Stomach smooth muscle (tissue), 2 donors: Measurements from ENCODE around the gene BAIAP2L1.
"Not testable (repeated sequence)": the region's sequence is repeated elsewhere in the genome, so short reads cannot be mapped to it uniquely, and the experiment has no call there.

Experiments used
- H3K27ac ChIP-seq: one replicate; pipeline ENCODE4 v1.7.0; 2013; ENCODE audit warnings: mild to moderate bottlenecking, low read length, inconsistent platforms
- H3K27me3 ChIP-seq, 2 donors: one replicate each; pipeline ENCODE4 v1.7.0; 2013; ENCODE audit warnings: low read length in 2 of 2; ENCODE audit not compliant: insufficient read depth in 2 of 2, control insufficient read depth in 1 of 2
- H3K36me3 ChIP-seq, 2 donors: one replicate each; pipeline ENCODE4 v1.7.0; 2013; ENCODE audit warnings: low read length in 2 of 2; ENCODE audit not compliant: control insufficient read depth in 2 of 2, insufficient read depth in 2 of 2
- H3K4me1 ChIP-seq: one replicate; pipeline ENCODE4 v1.7.0; 2013; ENCODE audit warnings: low read length; ENCODE audit not compliant: control insufficient read depth, insufficient read depth
- H3K4me3 ChIP-seq, 2 donors: one replicate each; pipeline ENCODE4 v1.7.0; 2013; ENCODE audit warnings: low read length in 2 of 2
- H3K9ac ChIP-seq, 2 donors: one replicate each; pipeline ENCODE4 v1.7.0; 2013; ENCODE audit warnings: low read length in 2 of 2, mild to moderate bottlenecking in 1 of 2
- H3K9me3 ChIP-seq, 2 donors: one replicate each; pipeline ENCODE4 v1.7.0; 2013; ENCODE audit warnings: low read length in 2 of 2; ENCODE audit not compliant: control insufficient read depth in 2 of 2
- donor health status: healthy.
- donor health status: Pancreatic carcinoma.

The BAIAP2L1 gene

GRCh38 chr7:98418636-98419315 lies 17.9 kb upstream of the BAIAP2L1 start:
- Histone ChIP-seq H3K36me3 (no peaks in the 10 kb centered on the region), H3K4me3 (no peak overlapping the region), H3K9me3 (no peaks in the 10 kb centered on the region), H3K9ac (no peak overlapping the region), H3K27me3 (peaks cover 4 to 5% of the 10 kb centered on the region in 2 donors), H3K27ac (no peak overlapping the region), H3K4me1 (no peaks in the 10 kb centered on the region)

- Histone ChIP-seq H3K9me3 (no peaks in the 10 kb centered on the region), H3K27ac (no peak overlapping the region), H3K4me3 (no peak overlapping the region), H3K9ac (no peak overlapping the region), H3K27me3 (peaks cover 4 to 5% of the 10 kb centered on the region in 2 donors), H3K4me1 (no peaks in the 10 kb centered on the region), H3K36me3 (no peaks in the 10 kb centered on the region)
Observed at GRCh38 chr7:98418271-98418635, 17.4 kb upstream of the BAIAP2L1 start.

GRCh38 chr7:98417604-98418270 lies 16.8 kb upstream of the BAIAP2L1 start:
- not testable (repeated sequence) for H3K9me3 ChIP-seq, H3K9ac ChIP-seq, H3K36me3 ChIP-seq, H3K27ac ChIP-seq, H3K27me3 ChIP-seq, H3K4me1 ChIP-seq, H3K4me3 ChIP-seq

- no peak overlapping the region for H3K4me3 ChIP-seq
- no peak overlapping the region for H3K27ac ChIP-seq
- no peaks in the 10 kb centered on the region for H3K9me3 ChIP-seq
- no peaks in the 10 kb centered on the region for H3K36me3 ChIP-seq
- no peak overlapping the region for H3K9ac ChIP-seq
- H3K27me3 ChIP-seq: peaks cover 0 to 2% of the 10 kb centered on the region in 2 donors
- no peaks in the 10 kb centered on the region for H3K4me1 ChIP-seq
Observed at GRCh38 chr7:98414205-98414900, 13.5 kb upstream of the BAIAP2L1 start.

GRCh38 chr7:98413655-98414054 lies 12.8 kb upstream of the BAIAP2L1 start:
- H3K9me3 ChIP-seq, H3K4me3 ChIP-seq, H3K4me1 ChIP-seq, H3K27me3 ChIP-seq, H3K36me3 ChIP-seq, H3K27ac ChIP-seq, H3K9ac ChIP-seq: not testable (repeated sequence)

- Histone ChIP-seq H3K36me3 (no peaks in the 10 kb centered on the region), H3K4me3 (no peak overlapping the region), H3K27me3 (no peaks in the 10 kb centered on the region), H3K9ac (no peak overlapping the region), H3K27ac (no peak overlapping the region), H3K9me3 (no peaks in the 10 kb centered on the region), H3K4me1 (no peaks in the 10 kb centered on the region)
Observed at GRCh38 chr7:98409843-98410242, 9.0 kb upstream of the BAIAP2L1 start.

- H3K9ac ChIP-seq, H3K27ac ChIP-seq, H3K36me3 ChIP-seq, H3K4me3 ChIP-seq, H3K4me1 ChIP-seq, H3K9me3 ChIP-seq, H3K27me3 ChIP-seq: not testable (repeated sequence)
Observed at GRCh38 chr7:98408146-98408545, 7.3 kb upstream of the BAIAP2L1 start.

GRCh38 chr7:98406827-98407226 lies 5.9 kb upstream of the BAIAP2L1 start:
- H3K9me3 ChIP-seq: no peaks in the 10 kb centered on the region
- H3K9ac ChIP-seq: no peak overlapping the region
- H3K27me3 ChIP-seq: peaks cover 4 to 7% of the 10 kb centered on the region in 2 donors
- H3K4me3 ChIP-seq: no peak overlapping the region
- H3K36me3 ChIP-seq: no peaks in the 10 kb centered on the region
- H3K4me1 ChIP-seq: no peaks in the 10 kb centered on the region
- H3K27ac ChIP-seq: no peak overlapping the region

- Histone ChIP-seq H3K4me1 (peaks cover 8% of the 10 kb centered on the region), H3K9ac (no peak overlapping the region), H3K27me3 (peaks cover 6 to 21% of the 10 kb centered on the region in 2 donors), H3K27ac (no peak overlapping the region), H3K4me3 (no peak overlapping the region), H3K36me3 (no peaks in the 10 kb centered on the region), H3K9me3 (no peaks in the 10 kb centered on the region)
Observed at GRCh38 chr7:98404840-98405239, 4.0 kb upstream of the BAIAP2L1 start.

- H3K36me3 ChIP-seq: no peaks in the 10 kb centered on the region
- H3K9me3 ChIP-seq: no peaks in the 10 kb centered on the region
- no peak overlapping the region for H3K9ac ChIP-seq
- H3K4me3 ChIP-seq: no peak overlapping the region
- H3K4me1 ChIP-seq: peaks cover 8% of the 10 kb centered on the region
- H3K27ac ChIP-seq: no peak overlapping the region
- peaks cover 15 to 21% of the 10 kb centered on the region in 2 donors for H3K27me3 ChIP-seq
Observed at GRCh38 chr7:98399890-98400541, 874 bp downstream of the BAIAP2L1 start.
